HTERT RPE-1 (cell line): ENCODE results near the gene PKP3.
"Not testable (repeated sequence)": the region's sequence is repeated elsewhere in the genome, so short reads cannot be mapped to it uniquely, and the experiment has no call there.

Experiments
- in situ Hi-C: fragments of 300-500 bp; cut with MboI; formaldehyde crosslinking; loops from 4 replicates; pipeline ENCODE4 v1.14.3; 2020; ENCODE audit warnings: low sequenced_read_pairs

PKP3 gene

GRCh38 chr11:424766-425165, 30.8 kb downstream of the PKP3 start:
- in situ Hi-C loops = not testable (repeated sequence)

- in situ Hi-C loops = no loop called here
Measured at GRCh38 chr11:425301-425700, 31.3 kb downstream of the PKP3 start.

GRCh38 chr11:426851-427250, 32.8 kb downstream of the PKP3 start:
- in situ Hi-C loops = no loop called here

- in situ Hi-C loops = no loop called here
Measured at GRCh38 chr11:428295-428694, 34.3 kb downstream of the PKP3 start.

- in situ Hi-C loops = no loop called here
Measured at GRCh38 chr11:429391-429790, 35.4 kb downstream of the PKP3 start.

GRCh38 chr11:429931-430456, 36.0 kb downstream of the PKP3 start:
- in situ Hi-C loops = no loop called here

GRCh38 chr11:431921-432320, 37.9 kb downstream of the PKP3 start:
- in situ Hi-C loops = no loop called here

- in situ Hi-C loops = no loop called here
Measured at GRCh38 chr11:432501-433100, 38.6 kb downstream of the PKP3 start.

GRCh38 chr11:433111-433510, 39.1 kb downstream of the PKP3 start:
- in situ Hi-C loops = no loop called here

- in situ Hi-C loops = no loop called here
Measured at GRCh38 chr11:433641-434040, 39.6 kb downstream of the PKP3 start.

- in situ Hi-C loops = no loop called here
Measured at GRCh38 chr11:434496-434895, 40.5 kb downstream of the PKP3 start.

GRCh38 chr11:434999-435740, 41.2 kb downstream of the PKP3 start:
- in situ Hi-C loops = not testable (repeated sequence)

GRCh38 chr11:437228-437870, 43.3 kb downstream of the PKP3 start:
- in situ Hi-C loops = no loop called here

- in situ Hi-C loops = no loop called here
Measured at GRCh38 chr11:438101-438844, 44.3 kb downstream of the PKP3 start.

- in situ Hi-C loops = no loop called here
Measured at GRCh38 chr11:439315-440064, 45.5 kb downstream of the PKP3 start.

GRCh38 chr11:440065-441042, 46.3 kb downstream of the PKP3 start:
- in situ Hi-C loops = no loop called here

- in situ Hi-C loops = no loop called here
Measured at GRCh38 chr11:441043-441417, 47.0 kb downstream of the PKP3 start.

- in situ Hi-C loops = no loop called here
Measured at GRCh38 chr11:441418-442274, 47.6 kb downstream of the PKP3 start, which contains the start of gene ANO9. ANO9 (minus strand) TSS chr11:442011; CDS start chr11:441926, 85 bp downstream.
